GM19372 (cell line): Measurements from ENCODE around the gene ATAD3B.
"Not testable (repeated sequence)": the region's sequence is repeated elsewhere in the genome, so short reads cannot be mapped to it uniquely, and the experiment has no call there.

Experiments
- ATAC-seq: cut with Tn5 transposase; IDR thresholded peaks from one replicate; pipeline ENCODE4 v1.9.1; 2021; ENCODE audit warnings: mild to moderate bottlenecking, low read depth, moderate library complexity; ENCODE audit not compliant: unreplicated experiment

Gene ATAD3B

DNA sequence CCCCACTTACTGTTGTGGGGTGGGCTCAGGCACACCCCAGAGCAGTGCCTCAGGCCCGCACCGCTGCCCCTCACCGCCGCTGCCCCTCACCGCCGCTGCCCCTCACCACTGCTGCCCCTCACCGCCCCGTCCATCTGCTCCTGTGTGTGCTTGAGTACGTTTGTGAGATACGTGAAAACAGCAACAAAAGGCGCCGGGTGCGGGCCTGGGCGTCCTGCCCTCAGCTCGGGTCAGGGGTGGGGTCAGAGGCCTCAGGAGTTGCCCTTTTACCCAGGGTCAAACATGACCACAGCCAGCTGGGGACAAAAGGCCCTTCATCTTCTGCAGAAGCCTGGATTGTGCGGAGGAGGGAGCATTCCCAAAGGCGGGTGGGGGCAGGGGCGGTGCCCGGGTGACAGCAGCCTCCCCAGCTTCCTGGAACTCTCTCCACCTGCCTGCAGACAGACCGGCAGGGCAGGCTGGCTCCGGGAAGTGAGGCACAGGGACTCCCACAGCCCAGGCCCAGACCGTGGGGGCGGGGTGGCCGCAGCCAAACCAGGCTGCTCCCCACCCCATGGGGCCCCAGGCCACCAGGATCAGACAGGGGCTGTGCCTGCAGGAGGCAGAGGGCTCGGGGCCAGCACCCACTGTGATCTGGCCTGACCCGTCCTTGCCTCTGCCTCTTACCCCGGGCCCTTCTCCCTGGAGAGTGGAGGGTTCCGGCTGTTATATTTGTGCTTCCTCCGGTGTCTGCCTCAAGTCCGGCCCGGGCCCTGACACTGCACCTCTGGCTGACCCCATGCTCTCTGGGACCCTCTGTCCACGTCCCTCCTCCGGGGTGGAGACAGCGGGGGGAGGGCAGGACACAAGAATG is 38.4 kb upstream of the ATAD3B start:
- ATAC-seq, result no peak

DNA sequence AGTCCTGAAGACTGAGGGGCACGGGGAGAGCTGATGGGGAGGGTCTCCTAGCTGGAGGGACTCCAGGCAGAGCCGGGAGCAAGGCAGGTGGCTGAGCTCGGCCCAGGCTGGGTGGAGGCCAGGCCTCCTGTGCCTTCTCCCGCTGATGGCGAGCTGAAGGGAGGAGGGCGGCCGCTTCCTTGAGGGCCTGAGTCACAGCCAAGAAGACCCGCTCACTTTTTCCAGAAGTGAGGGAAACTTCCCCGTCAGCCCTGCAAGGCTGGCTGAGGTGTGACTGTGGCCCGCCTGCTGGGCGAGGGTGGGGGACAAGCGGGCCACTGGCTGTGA is 37.8 kb upstream of the ATAD3B start:
- no peak for ATAC-seq

DNA sequence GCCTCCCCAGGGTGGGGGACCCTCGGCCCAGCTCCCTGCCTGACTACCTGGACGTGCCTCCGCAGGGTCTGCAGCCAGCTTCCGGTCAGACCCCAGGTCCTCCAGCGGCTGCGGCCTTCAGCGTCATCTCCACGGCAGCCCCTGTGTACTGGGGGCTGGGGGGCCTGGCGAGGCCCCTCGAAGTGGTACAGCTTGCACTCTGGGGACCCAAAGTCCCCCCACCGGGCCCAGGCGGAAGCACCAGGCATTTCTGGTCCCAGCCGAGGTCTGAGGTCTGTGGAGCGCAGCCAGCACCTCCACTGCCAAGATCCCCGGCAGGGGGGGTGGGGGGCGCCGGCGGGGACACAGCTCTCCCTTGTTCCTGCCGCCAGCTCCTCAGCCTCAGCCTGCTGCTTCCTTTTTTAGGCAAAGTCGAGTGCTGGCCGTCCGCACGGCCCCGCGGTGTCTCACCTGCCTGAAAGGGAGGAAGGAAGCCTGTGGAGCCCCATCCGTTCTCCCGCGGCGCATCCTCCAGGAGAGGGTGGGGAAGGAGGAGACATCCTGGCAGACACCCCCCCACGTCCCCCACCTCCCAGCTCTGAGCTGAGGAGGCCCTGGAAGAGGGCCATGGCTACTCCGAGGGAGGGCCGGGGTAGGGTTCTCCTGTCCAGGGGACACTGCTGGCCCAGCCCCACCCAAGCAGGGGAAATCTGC is 37.3 kb upstream of the ATAD3B start:
- ATAC-seq, result no peak

DNA sequence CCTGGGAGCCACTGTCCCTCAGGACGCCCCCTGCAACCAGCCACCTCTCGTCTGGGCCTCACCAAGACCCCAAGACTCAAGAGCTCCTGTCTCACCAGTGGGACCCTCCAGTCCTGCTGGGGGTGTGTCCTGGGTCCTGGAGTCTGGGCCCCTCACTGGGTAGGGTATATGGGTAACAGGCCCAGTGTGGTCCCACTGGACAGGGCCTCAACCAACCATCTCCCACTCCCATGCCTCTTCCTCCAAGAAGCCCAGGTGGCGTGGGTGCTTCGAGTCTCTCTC is 36.8 kb upstream of the ATAD3B start:
- no peak for ATAC-seq

DNA sequence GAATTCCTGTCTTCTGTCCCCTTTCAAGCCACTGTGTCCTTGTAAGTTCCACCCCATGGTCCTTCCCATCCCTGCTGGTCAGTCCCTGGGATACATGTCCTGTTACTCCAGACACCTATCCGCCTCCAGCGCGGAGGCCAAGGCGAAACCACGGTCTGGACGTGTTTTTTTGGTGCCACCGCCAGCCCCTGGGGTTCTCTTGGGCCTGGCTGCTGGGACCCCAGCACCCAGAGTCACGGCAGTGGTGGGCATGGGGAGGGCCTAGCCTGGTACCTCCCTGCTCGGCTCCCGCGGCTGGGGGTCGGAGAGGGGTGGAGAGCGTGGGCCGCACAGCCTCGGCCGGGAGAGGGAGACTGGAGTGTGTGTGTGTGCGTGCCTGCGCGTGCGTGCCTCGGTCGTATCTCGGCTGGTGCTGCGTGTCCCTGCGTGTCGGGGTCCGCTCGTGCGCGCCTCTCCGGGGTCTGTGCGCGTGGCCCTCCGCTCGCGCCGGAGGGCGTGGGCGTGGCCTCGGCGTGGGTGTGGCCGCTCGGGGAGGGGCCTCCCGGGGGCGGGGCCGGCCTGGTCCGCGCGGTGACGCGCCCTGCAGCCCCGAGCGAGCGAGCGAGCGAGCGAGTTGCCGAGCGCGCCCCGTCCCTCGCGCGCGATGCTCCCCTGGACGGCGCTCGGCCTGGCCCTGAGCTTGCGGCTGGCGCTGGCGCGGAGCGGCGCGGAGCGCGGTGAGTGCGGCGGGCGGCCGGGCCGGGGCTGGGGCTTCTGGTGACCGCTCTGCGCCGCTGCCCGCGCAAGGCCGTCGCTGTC is 36.3 kb upstream of the ATAD3B start, which contains the start of gene VWA1:
TSS of gene VWA1 (plus strand) at position 585 of the 798 bp plus-strand sequence. CDS start at position 644, 59 bp downstream.
- no peak for ATAC-seq

DNA sequence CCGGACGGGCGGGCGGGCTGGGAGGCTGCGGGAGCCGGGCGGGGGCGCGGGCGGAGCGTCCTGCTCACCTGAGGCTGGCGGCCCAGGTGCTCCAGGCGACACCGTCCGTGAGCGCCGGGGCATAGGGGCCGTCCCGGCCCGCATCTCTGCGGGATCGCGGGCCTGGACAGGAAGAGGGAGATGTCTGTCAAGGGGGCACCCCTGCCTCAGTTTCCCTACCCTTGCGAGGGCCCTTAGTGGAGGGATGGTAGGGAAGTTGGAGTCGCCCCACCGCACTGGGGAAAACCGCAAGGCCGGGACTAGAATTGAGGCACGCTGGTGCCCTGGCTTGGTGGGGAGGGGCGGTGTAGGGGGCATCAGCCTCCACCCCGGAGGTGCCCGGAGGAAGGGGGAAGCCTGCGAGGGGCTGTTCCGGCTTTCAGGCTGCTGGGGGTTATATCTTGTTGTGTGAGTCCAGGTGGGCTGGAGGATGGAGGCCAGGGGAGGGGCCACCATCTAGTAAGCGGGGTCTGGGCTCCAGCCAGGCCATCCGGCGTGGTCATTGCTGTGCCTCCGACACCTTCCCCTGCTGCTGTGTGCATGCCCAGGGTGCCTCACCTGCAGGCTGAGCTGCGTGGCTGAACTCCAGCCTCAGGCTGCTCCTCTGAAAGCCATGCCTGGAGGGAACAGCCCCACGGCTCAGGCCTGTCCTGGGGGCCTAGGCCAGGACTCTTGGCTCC is 35.5 kb upstream of the ATAD3B start:
- no peak for ATAC-seq

DNA sequence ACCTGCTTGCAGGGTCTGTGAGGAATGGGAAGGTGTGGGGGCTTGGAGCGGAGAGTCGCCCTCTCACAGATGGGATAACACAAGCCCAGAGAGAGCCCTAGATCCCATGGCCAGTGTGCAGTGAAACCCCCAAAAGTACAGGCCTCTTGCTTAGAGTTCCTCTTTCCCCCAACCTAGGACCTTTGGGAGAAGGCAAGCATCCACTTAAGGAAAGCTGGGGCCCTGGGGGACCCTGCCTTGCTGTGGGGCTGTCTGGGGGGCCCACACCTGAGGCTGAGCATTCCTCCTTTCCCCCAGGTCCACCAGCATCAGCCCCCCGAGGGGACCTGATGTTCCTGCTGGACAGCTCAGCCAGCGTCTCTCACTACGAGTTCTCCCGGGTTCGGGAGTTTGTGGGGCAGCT is 34.9 kb upstream of the ATAD3B start:
- ATAC-seq, result no peak

DNA sequence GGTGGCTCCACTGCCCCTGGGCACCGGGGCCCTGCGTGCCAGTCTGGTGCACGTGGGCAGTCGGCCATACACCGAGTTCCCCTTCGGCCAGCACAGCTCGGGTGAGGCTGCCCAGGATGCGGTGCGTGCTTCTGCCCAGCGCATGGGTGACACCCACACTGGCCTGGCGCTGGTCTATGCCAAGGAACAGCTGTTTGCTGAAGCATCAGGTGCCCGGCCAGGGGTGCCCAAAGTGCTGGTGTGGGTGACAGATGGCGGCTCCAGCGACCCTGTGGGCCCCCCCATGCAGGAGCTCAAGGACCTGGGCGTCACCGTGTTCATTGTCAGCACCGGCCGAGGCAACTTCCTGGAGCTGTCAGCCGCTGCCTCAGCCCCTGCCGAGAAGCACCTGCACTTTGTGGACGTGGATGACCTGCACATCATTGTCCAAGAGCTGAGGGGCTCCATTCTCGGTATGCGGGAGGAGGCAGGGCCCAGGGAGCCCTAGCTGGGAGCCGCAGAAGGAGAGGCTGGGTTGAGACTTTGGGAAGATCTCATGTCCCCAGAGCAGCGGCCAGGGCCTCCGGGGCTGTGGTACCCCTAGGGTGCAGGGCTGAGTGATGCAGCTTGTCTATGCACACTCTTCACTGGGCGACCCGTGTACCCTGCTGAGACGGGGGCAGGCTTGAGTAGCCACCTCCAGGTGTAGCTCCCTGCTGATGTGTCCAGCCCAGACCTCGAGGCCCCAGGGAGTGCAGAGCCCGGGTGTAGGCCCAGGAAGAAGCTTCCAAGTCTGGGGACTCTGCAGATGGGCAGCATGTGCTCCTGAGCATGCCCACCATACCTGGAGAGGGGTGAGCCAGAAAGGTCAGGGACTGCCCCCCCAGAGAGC is 34.3 kb upstream of the ATAD3B start:
- ATAC-seq, result no peak

DNA sequence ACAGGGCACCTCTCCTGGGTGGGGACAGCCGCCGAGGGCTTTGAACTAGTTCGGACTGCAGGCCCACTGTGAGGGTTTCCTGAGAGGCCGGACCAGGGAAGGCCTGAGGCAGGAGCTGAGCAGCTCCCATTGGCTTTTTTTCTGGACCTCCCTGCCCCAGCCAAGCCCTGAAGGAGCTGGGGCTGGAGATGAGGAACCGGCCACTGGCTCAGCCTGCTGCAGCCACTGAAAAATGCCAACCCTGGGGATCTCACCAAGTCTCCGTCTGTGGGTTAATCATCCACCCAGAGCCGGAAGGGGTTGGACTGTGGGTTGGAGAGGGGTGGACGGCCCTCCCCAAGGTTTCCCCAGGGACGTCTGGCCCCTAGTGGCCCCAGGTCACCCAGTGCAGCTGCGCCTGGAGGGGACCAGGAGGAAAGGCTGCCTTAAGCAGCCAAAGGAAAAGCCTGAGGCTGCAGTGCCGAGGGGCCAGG is 33.6 kb upstream of the ATAD3B start:
- ATAC-seq, result peak; percentile 58

DNA sequence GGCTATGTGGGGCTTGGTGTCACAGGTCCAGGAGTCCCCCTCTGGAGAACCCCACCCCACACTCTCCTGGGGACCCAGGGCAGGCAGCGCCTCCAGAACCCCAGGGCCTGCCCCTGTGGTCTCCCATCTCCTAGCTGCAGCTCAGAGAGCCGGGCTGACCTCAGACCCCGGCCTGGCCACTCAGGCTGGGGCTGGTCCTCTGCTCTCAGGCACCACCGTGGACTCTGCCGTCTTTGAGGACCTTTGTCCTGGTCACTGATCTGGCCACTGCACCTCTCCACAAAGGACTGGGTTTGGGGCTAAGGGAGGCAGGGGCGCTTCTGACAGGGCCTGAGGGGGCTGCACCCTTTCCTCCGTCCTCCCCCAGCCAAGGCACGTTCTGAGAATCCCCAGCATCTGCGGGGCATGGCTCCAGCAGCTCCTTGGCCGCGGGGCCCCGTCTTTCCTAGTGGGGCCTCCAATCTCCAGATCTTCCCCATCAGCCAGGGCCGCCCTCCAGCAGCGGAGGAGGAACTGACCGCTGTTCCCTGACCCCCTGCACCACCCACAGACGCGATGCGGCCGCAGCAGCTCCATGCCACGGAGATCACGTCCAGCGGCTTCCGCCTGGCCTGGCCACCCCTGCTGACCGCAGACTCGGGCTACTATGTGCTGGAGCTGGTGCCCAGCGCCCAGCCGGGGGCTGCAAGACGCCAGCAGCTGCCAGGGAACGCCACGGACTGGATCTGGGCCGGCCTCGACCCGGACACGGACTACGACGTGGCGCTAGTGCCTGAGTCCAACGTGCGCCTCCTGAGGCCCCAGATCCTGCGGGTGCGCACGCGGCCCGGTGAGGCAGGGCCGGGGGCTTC is 32.8 kb upstream of the ATAD3B start:
- ATAC-seq, result no peak

DNA sequence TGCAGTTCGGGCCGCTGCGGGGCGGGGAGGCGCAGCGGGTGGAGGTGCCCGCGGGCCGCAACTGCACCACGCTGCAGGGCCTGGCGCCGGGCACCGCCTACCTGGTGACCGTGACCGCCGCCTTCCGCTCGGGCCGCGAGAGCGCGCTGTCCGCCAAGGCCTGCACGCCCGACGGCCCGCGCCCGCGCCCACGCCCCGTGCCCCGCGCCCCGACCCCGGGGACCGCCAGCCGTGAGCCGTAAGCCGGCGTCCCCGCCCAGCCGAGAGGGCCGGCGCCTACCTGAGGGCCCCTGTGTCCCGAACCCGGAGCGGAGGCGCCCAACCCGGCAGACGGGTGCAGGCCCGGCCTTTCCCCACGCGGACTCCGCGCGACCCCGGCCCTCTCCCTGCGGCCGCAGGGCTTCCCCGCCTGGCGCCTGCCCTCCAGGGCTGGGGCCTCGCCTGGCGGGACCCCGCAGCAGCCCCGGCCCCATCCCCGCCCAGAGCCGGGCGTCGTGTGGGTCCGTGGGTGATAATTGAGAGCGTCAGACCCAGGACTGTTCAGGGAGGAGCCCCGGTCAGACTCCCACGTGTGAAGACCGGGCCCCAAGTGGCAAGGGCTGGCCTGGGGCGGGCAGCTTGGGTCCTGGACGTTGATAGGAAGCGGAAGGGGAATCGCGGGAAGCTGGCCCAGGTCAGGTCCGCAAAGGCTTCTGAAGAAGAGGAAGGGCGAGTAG is 31.9 kb upstream of the ATAD3B start:
- no peak for ATAC-seq

DNA sequence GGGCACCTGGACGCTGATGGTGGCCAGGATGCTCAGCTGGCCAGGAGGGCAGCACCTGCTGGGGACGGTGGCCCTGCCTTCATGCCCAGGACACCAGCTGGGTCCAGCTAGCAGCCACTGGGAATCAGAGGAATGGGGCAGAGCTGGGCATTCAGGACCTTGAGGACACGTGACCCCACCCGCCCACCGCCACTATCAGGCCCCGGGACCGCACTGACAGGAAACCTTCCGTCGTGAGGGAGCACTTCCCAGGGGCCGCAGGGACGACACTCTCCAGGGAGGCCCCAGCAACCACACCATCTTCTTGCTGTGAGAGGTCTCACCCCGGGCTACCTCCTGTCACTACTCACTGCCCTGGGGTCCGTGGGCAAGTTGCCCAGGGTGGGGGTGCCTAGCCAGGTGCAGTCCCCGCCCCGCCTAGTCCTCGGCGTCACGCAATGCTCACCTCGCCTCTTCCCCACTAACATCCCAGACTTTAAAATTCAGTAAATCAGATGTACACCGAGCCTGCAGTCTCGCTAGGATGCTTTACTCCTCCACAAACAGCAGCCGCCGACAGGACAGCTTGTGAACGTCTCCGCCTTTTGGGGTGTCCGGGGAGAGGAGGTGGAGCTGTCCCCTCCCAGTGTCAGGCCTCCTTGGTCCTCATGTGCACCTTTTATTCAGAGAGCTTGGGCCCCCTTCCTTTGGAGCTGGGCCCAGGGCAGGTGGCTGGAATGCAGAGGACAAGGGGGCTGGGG is 31.1 kb upstream of the ATAD3B start:
- no peak for ATAC-seq

DNA sequence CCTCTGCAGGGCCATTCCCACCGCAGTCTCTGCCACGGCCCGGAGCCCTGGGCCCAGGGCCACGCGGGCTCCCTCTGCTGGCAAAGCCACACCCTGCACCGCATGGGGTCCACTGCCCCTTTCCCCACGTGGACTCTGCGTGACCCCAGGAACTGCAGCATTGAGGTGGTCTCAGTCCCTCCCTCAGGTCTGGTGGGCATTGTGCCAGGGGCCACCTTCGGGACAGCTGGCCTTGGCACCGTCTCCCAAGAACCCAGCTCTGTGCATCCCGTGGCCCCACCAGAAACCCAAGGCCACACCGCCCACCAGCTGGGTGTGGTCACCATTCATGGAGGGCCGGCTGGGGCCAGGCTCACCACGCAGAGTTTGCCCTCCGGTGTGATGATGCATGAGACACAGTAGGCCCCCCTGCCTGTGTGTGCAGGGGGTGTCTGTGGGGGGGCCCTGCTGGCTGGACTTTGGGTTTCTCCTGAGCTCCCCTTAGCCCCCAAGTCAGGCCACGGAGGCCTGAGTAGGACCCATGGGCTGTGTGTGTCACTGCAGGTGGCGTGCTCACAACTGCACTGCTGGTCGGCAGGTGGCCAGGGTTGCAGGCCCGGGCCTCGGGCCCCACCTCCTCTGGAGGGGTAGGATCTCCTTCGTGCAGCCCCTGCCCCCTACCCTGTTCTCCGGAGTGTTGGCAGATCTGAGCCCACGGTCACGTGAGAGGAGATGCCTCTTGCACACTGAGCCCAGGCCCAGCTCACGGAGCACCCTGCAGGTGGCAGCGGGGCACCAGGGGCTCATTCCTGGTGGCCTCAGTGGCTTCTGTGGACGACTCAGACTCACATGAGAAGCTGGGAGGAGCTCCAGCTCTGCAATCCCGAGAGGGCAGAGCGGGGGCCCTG is 30.3 kb upstream of the ATAD3B start:
- no peak for ATAC-seq

DNA sequence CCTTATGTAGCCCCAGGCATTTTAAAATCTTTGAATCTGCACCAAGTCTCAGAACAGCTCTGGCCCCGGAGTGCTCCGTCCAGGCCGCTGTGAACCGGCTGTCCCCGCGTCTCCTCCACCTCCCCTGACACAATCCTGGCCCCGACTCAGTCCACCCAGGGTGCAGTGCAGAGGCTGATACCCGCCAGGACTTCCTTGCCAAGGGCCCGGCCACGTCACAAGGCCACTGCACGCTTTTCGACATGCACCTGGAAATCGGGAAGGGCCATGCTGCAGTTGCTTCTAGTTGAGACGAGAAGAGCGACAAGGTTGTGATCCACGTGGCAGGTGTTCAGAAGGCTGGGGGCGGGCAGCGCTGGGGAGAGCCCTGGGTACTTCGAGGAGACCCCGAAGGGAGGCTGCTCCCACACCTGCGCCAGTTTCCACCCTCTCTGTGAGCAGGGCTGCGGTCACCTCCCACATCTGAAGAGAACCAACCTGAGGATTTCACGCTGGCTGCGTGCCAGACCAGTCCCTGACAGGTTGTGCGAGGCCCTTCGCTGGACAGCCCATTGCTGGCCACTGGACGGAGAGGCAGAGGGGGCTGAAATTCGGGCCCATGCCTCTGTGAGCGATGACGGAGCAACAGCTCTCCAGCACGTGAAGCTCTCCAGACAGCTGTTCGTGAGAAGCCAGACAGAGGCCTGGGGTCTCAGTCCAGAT is 29.3 kb upstream of the ATAD3B start:
- no peak for ATAC-seq

DNA sequence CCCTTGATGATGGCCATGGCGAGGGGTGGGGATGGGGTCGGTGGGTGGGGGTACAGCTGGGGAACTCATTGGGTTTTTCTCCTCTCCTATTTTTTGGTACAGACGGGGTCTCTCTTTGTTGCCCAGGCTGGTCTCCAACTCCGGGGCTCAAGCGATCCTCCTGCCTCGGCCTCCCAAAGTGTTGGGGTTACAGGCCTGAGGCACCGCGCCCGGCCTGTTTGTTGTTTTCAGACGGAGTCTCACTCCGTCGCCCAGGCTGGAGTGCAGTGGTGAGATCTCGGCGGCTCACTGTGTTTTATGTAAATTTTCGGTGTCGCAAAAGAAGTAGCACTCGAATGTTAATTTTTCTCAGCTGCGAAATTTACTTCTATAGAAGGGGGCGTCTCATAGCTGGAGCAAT is 24.9 kb upstream of the ATAD3B start:
- ATAC-seq, result not testable (repeated sequence)
